PFSK-1 (cell line): ENCODE data around the gene WDR4.

ENCODE experiments used
- FOXP2 ChIP-seq: optimal IDR thresholded peaks from 2 replicates; pipeline ENCODE3; 2011; ENCODE audit warnings: borderline replicate concordance, control low read depth, inconsistent platforms; ENCODE audit not compliant: insufficient read depth; ENCODE audit errors: extremely low read length, extremely low read depth
- POLR2AphosphoS5 ChIP-seq: IDR thresholded peaks from 2 replicates; pipeline ENCODE4 v1.6.1; 2012; ENCODE audit warnings: low read depth, mild to moderate bottlenecking, control low read depth, low read length, moderate library complexity
- REST ChIP-seq, 2 experiments: IDR thresholded peaks; 2 replicates each; pipeline versions ENCODE4 v1.6.1 to v1.8.0; 2011 to 2012; ENCODE audit warnings: low read depth in 2 of 2, low read length in 2 of 2, control low read depth in 1 of 2, inconsistent platforms in 1 of 2, mild to moderate bottlenecking in 1 of 2, moderate library complexity in 1 of 2; ENCODE audit not compliant: insufficient read depth in 1 of 2
- SIN3A ChIP-seq: IDR thresholded peaks from 2 replicates; pipeline ENCODE4 v1.6.1; 2012; ENCODE audit warnings: mild to moderate bottlenecking, low read length, moderate library complexity, borderline replicate concordance; ENCODE audit not compliant: insufficient read depth
- TAF1 ChIP-seq: IDR thresholded peaks from 2 replicates; pipeline ENCODE4 v1.6.1; 2012; ENCODE audit warnings: low read length, control low read depth, borderline replicate concordance; ENCODE audit not compliant: insufficient read depth

Gene WDR4

GRCh38 chr21:42864815-42865775 lies 14.2 kb downstream of the WDR4 start:
- no peak for TF ChIP-seq REST (IDR thresholded peaks at IDR 0.05; ENCODE audit: insufficient read depth in 1 of 2, low read depth in 2 of 2, low read length in 2 of 2)
- no peak for TF ChIP-seq TAF1
- TF ChIP-seq POLR2AphosphoS5: no peak
- no peak for TF ChIP-seq SIN3A
- TF ChIP-seq FOXP2: no peak

GRCh38 chr21:42864286-42864685 lies 15.1 kb downstream of the WDR4 start:
- no peak for TF ChIP-seq POLR2AphosphoS5
- no peak for TF ChIP-seq SIN3A
- no peak for TF ChIP-seq REST (IDR thresholded peaks at IDR 0.05; ENCODE audit: insufficient read depth in 1 of 2, low read depth in 2 of 2, low read length in 2 of 2)

GRCh38 chr21:42863504-42863870 lies 15.9 kb downstream of the WDR4 start:
- TF ChIP-seq SIN3A (no peak), POLR2AphosphoS5 (no peak), TAF1 (no peak), REST (IDR thresholded peaks at IDR 0.05; ENCODE audit: insufficient read depth in 1 of 2, low read depth in 2 of 2, low read length in 2 of 2) (no peak), FOXP2 (no peak)

GRCh38 chr21:42862774-42863503 lies 16.4 kb downstream of the WDR4 start:
- TF ChIP-seq REST (IDR thresholded peaks at IDR 0.05; ENCODE audit: insufficient read depth in 1 of 2, low read depth in 2 of 2, low read length in 2 of 2) (no peak), POLR2AphosphoS5 (no peak), TAF1 (no peak), SIN3A (no peak), FOXP2 (no peak)

- no peak for TF ChIP-seq FOXP2
- no peak for TF ChIP-seq SIN3A
- no peak for TF ChIP-seq REST (IDR thresholded peaks at IDR 0.05; ENCODE audit: insufficient read depth in 1 of 2, low read depth in 2 of 2, low read length in 2 of 2)
- no peak for TF ChIP-seq POLR2AphosphoS5
- no peak for TF ChIP-seq TAF1
Measured at GRCh38 chr21:42861848-42862400, 17.4 kb downstream of the WDR4 start.
